GM12864 (cell line): ENCODE data around the gene MAMLD1.

ENCODE experiments used
- DNase-seq: peaks from one replicate; pipeline ENCODE4 v3.0.0-alpha.2; 2011; ENCODE audit warnings: low read depth
- H3K4me3 ChIP-seq: 2 replicates; pipeline ENCODE4 v1.5.1; 2011; ENCODE audit warnings: mild to moderate bottlenecking, low read depth, low read length, control low read depth
- CTCF ChIP-seq: IDR thresholded peaks from 2 replicates; pipeline ENCODE4 v1.5.1; 2011; ENCODE audit warnings: low read depth, mild to moderate bottlenecking, moderate library complexity, low read length, control low read depth, inconsistent platforms; ENCODE audit errors: missing control alignments

MAMLD1 gene

GRCh38 chrX:150460781-150461180 lies 97.7 kb downstream of the MAMLD1 start:
- H3K4me3 ChIP-seq = no peak overlapping the region
- TF ChIP-seq CTCF = no peak
- DNase-seq = no peak

GRCh38 chrX:150463566-150463965 lies 100.4 kb downstream of the MAMLD1 start:
- DNase-seq = no peak
- TF ChIP-seq CTCF = no peak
- H3K4me3 ChIP-seq = no peak overlapping the region

GRCh38 chrX:150464001-150464400 lies 100.9 kb downstream of the MAMLD1 start:
- no peak for TF ChIP-seq CTCF
- no peak for DNase-seq
- no peak overlapping the region for H3K4me3 ChIP-seq

GRCh38 chrX:150465326-150465725 lies 102.2 kb downstream of the MAMLD1 start:
- TF ChIP-seq CTCF = no peak
- no peak for DNase-seq
- no peak overlapping the region for H3K4me3 ChIP-seq

- no peak for DNase-seq
- TF ChIP-seq CTCF = no peak
- H3K4me3 ChIP-seq = no peak overlapping the region
Observed at GRCh38 chrX:150465881-150466775, 103.0 kb downstream of the MAMLD1 start.

GRCh38 chrX:150472306-150472705 lies 109.2 kb downstream of the MAMLD1 start:
- DNase-seq = no peak
- TF ChIP-seq CTCF = no peak

GRCh38 chrX:150473371-150473770 lies 110.3 kb downstream of the MAMLD1 start:
- no peak for TF ChIP-seq CTCF
- H3K4me3 ChIP-seq = no peak overlapping the region
- no peak for DNase-seq

More at GRCh38 chrX:150472306-150472705, 109.2 kb downstream of the MAMLD1 start:
- no peak overlapping the region for H3K4me3 ChIP-seq
